H9 (cell line): ENCODE measurements around the gene PRKCD. TPM values are rescaled to one million over a fixed set of nuclear protein-coding genes. Genes with fewer than 3 reads are reported as not detected.

Experiments used
- DNase-seq: peaks from one replicate; pipeline ENCODE4 v3.0.0-alpha.2; 2017
- H2AFZ ChIP-seq: one replicate; pipeline ENCODE4 v1.6.1; 2013; ENCODE audit warnings: mild to moderate bottlenecking, low read length, control low read depth, moderate library complexity
- H2AK5ac ChIP-seq: 2 replicates; pipeline ENCODE4 v1.6.1; 2013; ENCODE audit warnings: low read length, control low read depth, mixed read lengths; ENCODE audit not compliant: insufficient read length
- H2BK120ac ChIP-seq: one replicate; pipeline ENCODE4 v1.6.1; 2013; ENCODE audit warnings: low read depth, mild to moderate bottlenecking, low read length, control low read depth, inconsistent platforms; ENCODE audit not compliant: poor library complexity, severe bottlenecking
- H2BK12ac ChIP-seq: 2 replicates; pipeline ENCODE4 v1.6.1; 2013; ENCODE audit warnings: low read length, control low read depth, mixed read lengths, low read depth; ENCODE audit not compliant: insufficient read length
- H2BK15ac ChIP-seq: 2 replicates; pipeline ENCODE4 v1.6.1; 2013; ENCODE audit warnings: low read depth, low read length, control low read depth
- H2BK20ac ChIP-seq: one replicate; pipeline ENCODE4 v1.6.1; 2013; ENCODE audit warnings: low read depth, mild to moderate bottlenecking, low read length, control low read depth, inconsistent platforms; ENCODE audit not compliant: poor library complexity, severe bottlenecking
- H2BK5ac ChIP-seq: 2 replicates; pipeline ENCODE4 v1.6.1; 2013; ENCODE audit warnings: low read length, control low read depth, mixed read lengths; ENCODE audit not compliant: insufficient read length
- H3K14ac ChIP-seq: 2 replicates; pipeline ENCODE4 v1.6.1; 2013; ENCODE audit warnings: low read length, control low read depth; ENCODE audit not compliant: insufficient read depth
- H3K18ac ChIP-seq: 2 replicates; pipeline ENCODE4 v1.6.1; 2013; ENCODE audit warnings: low read depth, mild to moderate bottlenecking, mixed read lengths, low read length, control low read depth; ENCODE audit not compliant: insufficient read length
- H3K23ac ChIP-seq: 2 replicates; pipeline ENCODE4 v1.6.1; 2013; ENCODE audit warnings: low read length, control low read depth, mixed read lengths, low read depth; ENCODE audit not compliant: insufficient read length
- H3K23me2 ChIP-seq: 2 replicates; pipeline ENCODE4 v1.6.1; 2013; ENCODE audit warnings: low read depth, mild to moderate bottlenecking, mixed read lengths, low read length, control low read depth; ENCODE audit not compliant: insufficient read length, poor library complexity, severe bottlenecking
- H3K27ac ChIP-seq: 2 replicates; pipeline ENCODE4 v1.5.1; 2013; ENCODE audit warnings: low read length, control low read depth, mixed read lengths, low read depth; ENCODE audit not compliant: insufficient read length
- H3K27me3 ChIP-seq: 2 replicates; pipeline ENCODE4 v1.6.1; 2013; ENCODE audit warnings: low read length, control low read depth, inconsistent platforms; ENCODE audit not compliant: insufficient read depth
- H3K4ac ChIP-seq: 2 replicates; pipeline ENCODE4 v1.6.1; 2013; ENCODE audit warnings: low read depth, mild to moderate bottlenecking, control low read depth, inconsistent platforms, low read length, moderate library complexity
- H3K4me1 ChIP-seq: 2 replicates; pipeline ENCODE4 v1.6.1; 2013; ENCODE audit warnings: low read length, control low read depth, inconsistent platforms; ENCODE audit not compliant: insufficient read depth
- H3K4me2 ChIP-seq: 2 replicates; pipeline ENCODE4 v1.6.1; 2013; ENCODE audit warnings: low read length, control low read depth, mixed read lengths; ENCODE audit not compliant: insufficient read length, insufficient read depth
- H3K56ac ChIP-seq: 2 replicates; pipeline ENCODE4 v1.6.1; 2013; ENCODE audit warnings: low read depth, mild to moderate bottlenecking, mixed read lengths, low read length, control low read depth; ENCODE audit not compliant: insufficient read length
- H3K79me1 ChIP-seq: 2 replicates; pipeline ENCODE4 v1.6.1; 2013; ENCODE audit warnings: low read depth, mild to moderate bottlenecking, moderate library complexity, low read length, control low read depth, inconsistent platforms; ENCODE audit not compliant: insufficient read depth, poor library complexity, severe bottlenecking
- H3K79me2 ChIP-seq: 2 replicates; pipeline ENCODE4 v1.6.1; 2013; ENCODE audit warnings: low read length, control low read depth, inconsistent platforms; ENCODE audit not compliant: insufficient read depth
- H3K9ac ChIP-seq: 2 replicates; pipeline ENCODE4 v1.6.1; 2013; ENCODE audit warnings: low read length, control low read depth, mixed read lengths; ENCODE audit not compliant: insufficient read length; ENCODE audit errors: extremely low read depth
- H3K9me3 ChIP-seq: one replicate; pipeline ENCODE4 v1.6.1; 2013; ENCODE audit warnings: low read depth, low read length, inconsistent platforms; ENCODE audit not compliant: control insufficient read depth
- H3T11ph ChIP-seq: one replicate; pipeline ENCODE4 v1.6.1; 2013; ENCODE audit warnings: mild to moderate bottlenecking, low read length, control low read depth, inconsistent platforms
- H4K20me1 ChIP-seq: one replicate; pipeline ENCODE4 v1.6.1; 2013; ENCODE audit not compliant: control insufficient read depth, insufficient read length, insufficient read depth
- H4K5ac ChIP-seq: 2 replicates; pipeline ENCODE4 v1.6.1; 2013; ENCODE audit warnings: low read depth, mild to moderate bottlenecking, mixed read lengths, low read length, control low read depth; ENCODE audit not compliant: insufficient read length
- H4K8ac ChIP-seq: replicated peaks from 2 replicates; pipeline ENCODE4 v1.6.1; 2013; ENCODE audit warnings: low read length, control low read depth, mixed read lengths, low read depth; ENCODE audit not compliant: insufficient read length
- H4K91ac ChIP-seq: 2 replicates; pipeline ENCODE4 v1.6.1; 2013; ENCODE audit warnings: low read depth, mild to moderate bottlenecking, moderate library complexity, mixed read lengths, low read length, control low read depth; ENCODE audit not compliant: insufficient read length
- H3K27ac Mint-ChIP-seq, 3 experiments: 2 replicates in 2 of 3; 3 replicates in 1 of 3; pipeline ENCODE4 v1.8.0; 2020 to 2021; ENCODE audit warnings: mixed read lengths in 3 of 3, mild to moderate bottlenecking in 1 of 3, moderate library complexity in 1 of 3
- H3K27me3 Mint-ChIP-seq: 2 replicates; pipeline ENCODE4 v1.8.0; 2021; ENCODE audit warnings: low read depth, mild to moderate bottlenecking, moderate library complexity, mixed read lengths
- H3K36me3 Mint-ChIP-seq, 3 experiments: 2 replicates in 2 of 3; 3 replicates in 1 of 3; pipeline ENCODE4 v1.8.0; 2020 to 2021; ENCODE audit warnings: low read depth in 3 of 3, mixed read lengths in 3 of 3; ENCODE audit not compliant: insufficient read depth in 1 of 3
- H3K4me1 Mint-ChIP-seq, 2 experiments: 2 replicates each; pipeline ENCODE4 v1.8.0; 2020; ENCODE audit warnings: mixed read lengths in 2 of 2
- H3K4me3 Mint-ChIP-seq, 2 experiments: 2 replicates in 1 of 2; 3 replicates in 1 of 2; pipeline ENCODE4 v1.8.0; 2020 to 2021; ENCODE audit warnings: mild to moderate bottlenecking in 2 of 2, mixed read lengths in 2 of 2, moderate library complexity in 1 of 2
- H3K9me3 Mint-ChIP-seq, 2 experiments: 2 replicates in 1 of 2; 3 replicates in 1 of 2; pipeline ENCODE4 v1.8.0; 2020; ENCODE audit warnings: mild to moderate bottlenecking in 2 of 2, mixed read lengths in 2 of 2, moderate library complexity in 1 of 2
- CTCF ChIP-seq: fragments of 200-600 bp; sonication (generic); conservative IDR thresholded peaks from 3 replicates; pipeline ENCODE4 v1.8.0; 2021; ENCODE audit warnings: antibody characterized with exemption, mild to moderate bottlenecking
- WGBS: extraction: QIAGEN DNeasy Blood & Tissue Kit; methylation state at CpG from one replicate; pipeline ENCODE4 v1.1.7; 2013; ENCODE audit warnings: missing lambda C conversion rate, low lambda C conversion rate, mixed read lengths; ENCODE audit not compliant: insufficient read length; ENCODE audit errors: extremely low coverage; 5-methylcytosine and 5-hydroxymethylcytosine counted together
- total RNA-seq: library from RNA; stranded (reverse); gene quantifications from 2 replicates; pipeline ENCODE4 v1.2.1, GENCODE V29; 2021

PRKCD gene
- total RNA-seq, 1 experiment from 2014 or later: 23.7 TPM

DNA sequence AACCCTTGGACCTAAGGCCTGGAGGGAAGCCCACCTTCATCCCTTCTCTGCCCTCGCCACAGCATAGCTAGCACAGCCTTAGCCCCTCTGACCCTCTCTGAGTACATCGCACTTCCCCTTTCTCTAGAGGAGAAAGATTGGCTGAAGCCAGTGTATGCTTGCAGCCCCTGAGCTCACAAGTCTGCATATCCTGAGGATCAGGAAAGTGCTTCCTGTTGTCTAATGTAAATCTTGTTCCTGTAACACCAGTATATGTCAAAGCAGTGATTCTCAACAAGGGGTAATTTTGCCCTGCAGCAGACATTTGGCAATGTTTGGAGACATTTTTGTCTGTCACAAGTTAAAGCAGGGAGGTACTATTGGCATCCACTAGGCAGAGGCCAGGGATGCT lies 2.2 kb upstream of the PRKCD start:
- no peaks in the 10 kb centered on the region for H3K9me3 Mint-ChIP-seq
- H3K79me2 ChIP-seq: no peaks in the 10 kb centered on the region
- no peak overlapping the region for H2BK15ac ChIP-seq
- H3K23ac ChIP-seq: no peak overlapping the region
- H3K27me3 Mint-ChIP-seq: peaks cover 13% of the 10 kb centered on the region
- H3K27me3 ChIP-seq: no peaks in the 10 kb centered on the region; the same call in 1 of the 2 replicates
- no peak overlapping the region for H2BK20ac ChIP-seq
- no peak overlapping the region for H4K8ac ChIP-seq
- H3K27ac ChIP-seq: no peak overlapping the region
- no peak overlapping the region for H3K27ac Mint-ChIP-seq
- no peak overlapping the region for H3K18ac ChIP-seq
- no peaks in the 10 kb centered on the region for H3K79me1 ChIP-seq
- no peak overlapping the region for H3K9ac ChIP-seq
- H3K4me3 Mint-ChIP-seq: no peak overlapping the region; a peak in 1 of 5 replicates
- peaks cover 4% of the 10 kb centered on the region for H3K23me2 ChIP-seq
- H3K4me2 ChIP-seq: no peak overlapping the region
- peaks cover 2% of the 10 kb centered on the region for H4K20me1 ChIP-seq
- no peaks in the 10 kb centered on the region for H3K9me3 ChIP-seq
- no peak for DNase-seq
- TF ChIP-seq CTCF: no peak
- WGBS: no CpG with 5 or more reads among the region's 2 CpGs
- no peak overlapping the region for H4K91ac ChIP-seq
- no peak overlapping the region for H2BK12ac ChIP-seq
- H2AK5ac ChIP-seq: no peak overlapping the region
- H4K5ac ChIP-seq: no peak overlapping the region
- no peak overlapping the region for H3K56ac ChIP-seq
- H2AFZ ChIP-seq: no peak overlapping the region
- H3K4ac ChIP-seq: no peak overlapping the region
- peaks cover 12% of the 10 kb centered on the region; the same call in 1 of the 2 replicates for H3K4me1 ChIP-seq
- no peak overlapping the region for H2BK5ac ChIP-seq
- H2BK120ac ChIP-seq: no peak overlapping the region
- no peak overlapping the region for H3T11ph ChIP-seq
- peaks cover 38 to 49% of the 10 kb centered on the region in 2 experiments for H3K4me1 Mint-ChIP-seq
- no peaks in the 10 kb centered on the region for H3K36me3 Mint-ChIP-seq
- no peak overlapping the region for H3K14ac ChIP-seq
